Activated naive CD8-positive, alpha-beta T cell treated with anti-CD3 and anti-CD28 coated beads, Interleukin-2, amount 50 U/mL, for 16 hours (primary cell): ENCODE data around the gene ASB11.
"Not testable (repeated sequence)": the region's sequence is repeated elsewhere in the genome, so short reads cannot be mapped to it uniquely, and the experiment has no call there.

Experiments used
- DNase-seq: peaks from one replicate; pipeline ENCODE4 v3.0.0-alpha.2; 2020; ENCODE audit warnings: low read depth, low spot score

Gene ASB11

DNA sequence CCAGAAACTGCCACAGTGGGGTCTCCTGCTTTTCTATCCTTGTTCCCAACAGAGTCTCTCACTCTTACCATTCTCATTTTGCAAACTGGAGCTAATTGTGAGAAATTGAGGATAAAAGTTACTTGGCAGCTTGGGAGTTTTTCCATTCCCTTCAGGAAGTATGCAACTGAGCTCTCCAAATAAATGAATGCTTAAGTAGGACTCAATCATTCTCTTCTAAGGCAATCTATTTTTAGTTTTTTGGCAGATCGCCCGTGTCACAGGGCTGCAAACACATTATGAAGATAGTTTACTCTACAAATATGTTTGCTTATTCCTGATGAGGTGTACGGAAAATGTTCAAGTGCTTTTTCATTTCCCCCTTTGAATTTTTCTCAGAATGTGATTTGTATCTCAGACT is 5.3 kb downstream of the ASB11 start:
- no peak for DNase-seq

DNA sequence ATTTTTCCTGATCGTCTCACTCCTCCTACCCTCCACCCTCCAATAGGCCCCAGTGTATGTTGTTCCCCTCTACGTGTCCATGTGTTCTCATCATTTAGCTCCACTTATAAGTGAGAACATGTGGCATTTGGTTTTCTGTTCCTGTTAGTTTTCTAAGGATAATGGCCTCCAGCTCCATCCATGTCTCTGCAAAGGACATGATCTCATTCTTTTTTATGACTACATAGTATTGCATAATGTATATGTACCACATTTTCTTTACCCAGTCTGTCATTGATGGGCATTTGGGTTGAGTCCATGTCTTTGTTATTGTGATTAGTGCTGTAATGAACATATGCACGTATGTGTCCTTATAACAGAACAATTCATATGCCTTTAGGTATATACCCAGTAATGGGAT is 9.5 kb downstream of the ASB11 start:
- DNase-seq = not testable (repeated sequence)

DNA sequence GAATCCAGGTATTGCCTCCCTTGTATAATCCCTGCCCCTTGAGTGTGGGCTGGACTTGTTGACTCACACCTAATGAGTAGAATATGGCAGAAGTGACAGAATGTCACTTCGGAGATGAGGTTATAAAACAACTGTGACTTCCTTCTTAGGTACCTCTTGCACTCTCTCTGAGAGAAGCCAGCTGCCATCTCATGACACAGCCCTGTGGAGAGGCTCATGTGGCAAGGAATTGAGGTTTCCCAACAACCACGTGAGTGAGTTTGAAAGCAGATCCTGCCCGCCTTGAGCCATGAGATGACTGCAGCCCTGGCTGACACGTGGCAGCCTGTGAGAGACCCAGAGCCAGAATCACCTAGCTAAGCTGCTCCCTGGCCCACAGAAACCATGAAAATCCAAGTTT is 13.5 kb downstream of the ASB11 start:
- DNase-seq = no peak

DNA sequence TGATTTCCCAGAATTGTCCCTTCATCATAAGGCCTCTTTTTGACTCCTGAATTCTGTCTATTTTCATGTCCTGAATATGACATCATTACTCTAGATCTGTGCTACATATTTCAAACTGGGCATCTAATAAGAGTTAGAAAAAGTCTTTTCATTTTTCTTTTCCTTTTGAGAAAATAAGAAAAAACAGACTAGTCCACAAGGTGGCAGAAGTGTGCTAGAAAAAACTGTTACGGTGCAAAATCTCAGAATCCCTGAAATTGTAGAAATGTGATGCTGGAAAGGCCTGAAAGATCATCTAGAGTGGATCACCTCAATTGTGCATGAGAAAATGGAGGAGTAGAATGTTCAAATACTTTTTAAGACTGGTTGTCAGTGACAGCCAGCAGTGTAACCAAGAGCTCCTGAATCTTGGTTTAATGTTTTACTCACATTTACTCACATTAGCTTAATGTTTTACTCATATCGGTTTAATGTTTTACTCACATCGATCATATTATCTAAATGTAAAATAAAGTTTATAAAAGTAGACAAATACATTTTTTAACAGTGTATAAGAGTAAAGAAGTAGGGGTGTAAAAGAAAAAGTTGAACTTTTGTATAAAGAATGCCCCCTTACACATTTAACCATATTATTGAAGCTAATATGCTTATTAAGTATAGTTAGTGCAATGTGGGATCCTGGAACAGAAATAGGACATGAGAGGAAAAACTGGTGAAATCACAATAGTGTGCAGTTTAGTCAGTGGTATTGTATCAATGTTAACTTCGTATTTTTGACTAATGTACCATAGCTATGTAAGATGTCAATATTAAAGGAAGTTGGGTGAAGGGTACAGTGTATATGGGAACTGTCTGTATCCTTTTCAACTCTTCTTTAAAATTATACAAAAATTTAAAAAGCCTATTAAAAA is 15.2 kb downstream of the ASB11 start:
- DNase-seq = no peak

DNA sequence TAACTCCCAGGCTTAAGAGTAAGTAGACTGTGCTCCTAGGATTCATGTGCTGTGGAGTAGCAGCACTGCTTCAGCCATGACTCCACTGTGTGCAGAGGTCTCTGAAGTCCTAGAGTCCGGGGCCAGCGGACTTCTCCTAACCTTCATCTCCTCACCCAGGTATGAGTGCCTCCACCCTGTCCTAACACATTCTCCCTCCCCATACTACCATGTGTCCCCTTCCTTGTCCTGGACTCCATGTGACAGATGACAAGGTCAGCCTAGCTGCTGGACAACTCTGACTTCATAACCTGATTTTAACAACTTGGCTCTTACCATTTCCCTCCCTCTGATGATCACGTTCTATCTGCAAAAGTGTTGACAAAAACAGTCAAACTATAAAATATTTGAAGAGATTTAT is 16.7 kb downstream of the ASB11 start:
- DNase-seq = no peak

DNA sequence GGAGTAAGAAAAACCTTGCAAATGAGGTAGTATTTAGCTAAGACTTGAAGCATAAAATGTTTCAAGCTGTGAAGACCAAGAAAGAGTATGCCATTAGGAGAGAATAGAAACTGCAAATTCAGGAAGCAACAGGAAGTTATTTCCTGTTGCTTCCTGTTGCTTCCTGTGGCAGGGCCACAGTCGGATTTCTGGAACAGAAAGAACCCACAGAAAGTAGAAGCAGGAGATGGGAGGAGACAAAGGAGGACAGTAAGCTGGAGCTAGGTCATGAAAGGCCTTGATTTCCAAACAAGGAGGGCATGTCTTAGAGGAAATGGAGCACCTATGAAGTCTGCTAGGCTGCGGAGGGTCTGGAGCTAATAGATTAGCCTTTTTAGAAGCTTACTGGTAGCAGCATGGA is 17.2 kb downstream of the ASB11 start:
- no peak for DNase-seq

DNA sequence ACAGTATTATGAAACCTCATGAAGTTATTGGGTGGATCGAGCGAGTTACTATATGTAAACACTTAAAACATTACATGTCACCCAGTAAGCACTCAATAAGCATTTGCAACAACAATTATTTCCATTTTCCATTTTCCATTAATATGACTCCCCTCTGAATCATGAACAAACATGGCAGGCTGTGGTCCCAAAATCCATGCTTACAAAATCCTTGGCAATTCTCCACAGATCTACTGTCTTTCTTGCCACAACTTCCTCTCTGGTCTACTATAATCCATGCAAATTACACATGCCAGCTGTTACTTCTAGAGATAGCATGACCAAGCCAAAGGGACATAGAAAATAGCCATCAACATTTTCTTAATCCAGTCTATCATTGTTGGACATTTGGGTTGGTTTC is 22.0 kb downstream of the ASB11 start:
- no peak for DNase-seq

DNA sequence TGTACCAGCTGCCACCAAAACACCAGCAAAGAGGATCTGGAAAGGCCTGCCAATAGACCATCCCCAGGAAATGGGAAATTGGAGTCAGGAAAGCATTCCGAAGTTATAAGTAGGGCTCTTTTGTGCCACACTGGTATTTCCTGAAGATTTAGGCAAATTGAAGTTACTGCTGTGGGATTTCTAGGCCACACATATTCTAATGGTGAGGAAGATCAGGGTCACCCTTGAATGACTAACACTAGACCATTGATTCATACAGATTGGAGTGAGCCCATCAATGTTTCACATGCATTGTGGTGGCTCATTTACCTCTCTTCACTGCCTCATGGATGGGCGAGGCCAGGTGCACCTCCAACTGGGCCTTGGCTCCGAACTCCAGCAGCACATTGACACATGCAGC is 22.6 kb downstream of the ASB11 start:
- DNase-seq = no peak

DNA sequence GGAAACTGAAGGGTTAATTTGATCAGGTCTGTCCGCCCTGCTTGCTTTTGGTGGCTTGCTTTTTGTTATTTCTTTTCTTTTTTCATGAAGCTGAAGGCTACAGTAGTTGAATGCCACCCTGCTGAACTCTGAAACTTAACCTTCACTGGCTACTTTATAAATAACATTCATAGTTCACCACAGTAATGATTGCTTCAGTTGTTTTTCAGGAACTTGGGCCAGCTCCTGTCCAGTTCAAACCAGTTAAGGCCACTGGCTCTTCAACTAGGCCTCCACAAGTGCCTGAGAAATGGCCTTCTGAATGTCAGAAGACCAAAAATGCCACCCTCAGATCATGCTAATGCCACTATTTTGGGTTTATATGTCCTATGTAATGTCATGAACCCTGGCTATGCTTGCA is 37.8 kb downstream of the ASB11 start:
- DNase-seq = no peak

DNA sequence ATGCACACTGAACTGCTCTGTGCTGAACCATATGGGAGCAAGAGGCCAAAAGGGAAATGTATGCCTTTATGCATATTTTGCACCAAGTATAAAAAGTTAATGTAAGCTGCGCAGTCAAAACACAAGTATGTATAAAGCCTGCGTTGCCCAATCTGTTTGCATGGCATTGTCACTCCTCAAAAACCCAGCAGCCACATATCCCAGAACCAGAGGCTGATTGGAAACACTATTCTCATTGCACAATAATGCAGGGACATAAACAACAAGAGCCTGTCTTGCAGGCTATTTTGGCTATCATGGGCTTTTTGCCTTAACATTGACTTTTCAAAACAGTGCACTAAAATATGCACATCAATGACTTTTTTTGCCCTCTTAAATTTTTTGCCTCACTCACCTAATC is 40.5 kb downstream of the ASB11 start:
- DNase-seq = no peak

DNA sequence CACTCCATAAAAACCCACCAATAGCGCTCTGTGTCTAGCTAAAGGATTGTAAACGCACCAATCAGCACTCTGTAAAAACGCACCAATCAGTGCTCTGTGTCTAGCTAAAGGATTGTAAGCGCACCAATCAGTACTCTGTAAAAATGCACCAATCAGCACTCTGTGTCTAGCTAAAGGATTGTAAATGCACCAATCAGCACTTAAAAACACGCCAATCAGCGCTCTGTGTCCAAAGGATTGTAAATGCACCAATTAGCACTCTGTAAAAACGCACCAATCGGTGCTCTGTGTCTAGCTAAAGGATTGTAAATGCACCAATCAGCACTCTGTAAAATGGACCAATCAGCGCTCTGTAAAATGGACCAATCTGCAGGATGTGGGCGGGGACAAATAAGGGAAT is 42.2 kb downstream of the ASB11 start:
- not testable (repeated sequence) for DNase-seq

DNA sequence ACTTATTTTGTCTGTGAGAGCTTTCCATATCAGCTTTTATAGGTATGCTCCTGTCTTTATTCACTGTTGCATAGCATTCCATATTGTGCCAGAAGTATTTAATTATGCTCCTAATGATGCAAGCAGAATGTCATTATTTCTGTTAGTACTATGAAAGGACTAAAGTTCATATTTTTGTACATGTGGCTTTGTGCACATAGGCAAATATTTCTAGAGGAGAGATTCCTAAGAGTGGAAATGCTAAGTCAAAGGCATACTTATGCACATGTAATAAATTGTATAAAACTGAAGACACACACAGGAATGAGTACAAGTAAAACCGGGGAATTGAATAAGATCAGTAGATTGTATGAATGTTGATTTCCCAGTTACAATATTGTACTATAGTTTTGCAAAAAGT is 43.7 kb downstream of the ASB11 start:
- no peak for DNase-seq

DNA sequence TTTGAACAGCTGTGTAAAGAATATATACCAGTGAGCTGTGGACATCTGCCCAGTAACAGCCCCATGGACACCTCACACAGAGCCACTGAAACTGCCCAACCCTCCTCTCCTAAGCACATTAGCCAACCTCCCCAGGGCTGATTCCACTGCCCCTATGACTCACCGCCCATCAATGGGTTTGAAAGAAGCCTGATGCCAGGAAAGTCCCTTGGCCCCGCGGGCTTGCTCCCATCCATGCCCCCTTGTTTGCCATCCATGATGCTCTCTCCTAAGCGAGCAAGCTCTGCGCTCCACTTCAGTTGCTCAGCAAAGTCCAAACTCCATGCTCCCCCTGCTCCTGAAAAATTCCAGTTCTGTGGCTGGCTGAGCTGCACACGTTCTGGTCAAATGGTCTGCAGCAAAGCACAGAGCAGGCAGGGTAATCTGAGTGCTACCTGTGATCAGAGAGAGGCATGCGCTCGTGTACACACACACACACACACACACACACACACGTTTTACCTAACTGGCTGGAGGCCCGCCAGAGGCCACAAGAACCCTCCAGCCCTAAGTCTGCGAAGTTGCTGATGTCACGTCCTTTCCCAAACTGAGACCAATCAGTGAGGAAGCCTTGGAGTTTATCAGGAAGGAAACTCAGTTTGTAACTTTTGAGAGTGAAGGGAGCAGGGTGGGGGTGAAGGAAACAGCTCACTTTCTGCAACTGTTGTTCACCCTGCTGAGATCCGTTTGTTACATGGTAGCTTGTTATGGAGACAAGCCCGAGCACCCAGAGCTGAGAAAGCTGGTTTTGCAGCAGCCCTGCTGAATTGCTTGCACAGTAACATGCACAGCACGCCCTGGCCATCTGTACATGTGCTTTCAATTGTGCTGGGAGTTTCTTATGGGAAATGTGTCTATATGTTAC is 45.6 kb downstream of the ASB11 start, which contains the start of gene ASB9:
TSS of gene ASB9 (minus strand) at position 466 of the 904 bp plus-strand sequence. CDS start at position 257, 209 bp downstream.
- no peak for DNase-seq

DNA sequence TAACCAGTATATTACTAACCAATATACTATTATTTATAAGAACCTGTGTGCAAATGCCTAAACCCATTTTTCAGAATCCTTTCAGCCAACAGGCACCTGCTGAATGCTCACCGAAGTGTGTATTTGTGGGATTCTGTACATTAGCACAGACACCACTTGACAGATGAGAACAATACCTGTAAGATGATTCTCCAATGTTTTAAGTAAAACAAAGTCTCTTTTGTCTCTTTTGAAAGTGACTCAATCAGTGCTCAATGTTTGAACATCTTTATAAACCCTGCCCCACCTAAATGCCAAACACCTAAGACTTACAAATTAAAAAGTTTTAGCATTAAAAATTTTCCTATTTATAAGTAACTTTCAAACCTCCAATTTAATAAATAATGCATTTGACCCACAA is 46.3 kb downstream of the ASB11 start:
- no peak for DNase-seq

DNA sequence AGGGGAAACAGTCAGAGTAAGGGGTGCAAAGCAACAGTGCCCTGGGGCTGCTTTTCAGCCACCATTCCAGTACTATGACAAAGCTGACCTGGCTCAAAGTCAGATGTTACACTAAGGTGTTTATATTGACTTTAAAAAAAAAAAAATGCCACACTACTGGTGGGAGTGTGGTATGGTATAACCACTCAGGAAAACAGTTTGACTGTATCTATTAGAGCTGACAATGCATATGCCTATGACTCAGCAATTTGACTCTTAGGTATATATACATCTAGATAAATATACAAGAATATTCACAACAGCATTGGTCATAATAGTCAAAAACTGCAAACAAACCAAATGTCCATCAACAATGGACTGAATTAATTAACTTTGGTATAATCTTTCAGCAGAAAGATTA is 60.6 kb downstream of the ASB11 start:
- DNase-seq = no peak

DNA sequence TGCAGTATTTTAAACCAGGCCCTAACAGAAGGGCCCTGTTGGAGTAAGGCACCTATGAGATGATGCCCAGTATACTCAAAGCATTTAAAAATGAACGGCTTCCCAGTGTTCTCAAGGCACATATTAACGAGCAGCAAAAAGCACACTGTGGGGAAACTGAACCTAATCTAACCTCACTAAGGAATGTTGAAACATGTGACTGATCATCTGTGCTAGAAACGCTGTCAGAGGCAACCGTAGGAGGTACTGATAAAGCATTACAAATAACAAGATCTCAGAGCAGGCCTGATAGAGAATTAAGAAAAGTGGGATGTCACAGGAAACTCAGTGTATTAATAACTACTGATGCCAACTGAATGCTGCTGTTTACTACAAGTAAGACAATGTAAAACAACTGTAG is 69.5 kb downstream of the ASB11 start:
- no peak for DNase-seq

DNA sequence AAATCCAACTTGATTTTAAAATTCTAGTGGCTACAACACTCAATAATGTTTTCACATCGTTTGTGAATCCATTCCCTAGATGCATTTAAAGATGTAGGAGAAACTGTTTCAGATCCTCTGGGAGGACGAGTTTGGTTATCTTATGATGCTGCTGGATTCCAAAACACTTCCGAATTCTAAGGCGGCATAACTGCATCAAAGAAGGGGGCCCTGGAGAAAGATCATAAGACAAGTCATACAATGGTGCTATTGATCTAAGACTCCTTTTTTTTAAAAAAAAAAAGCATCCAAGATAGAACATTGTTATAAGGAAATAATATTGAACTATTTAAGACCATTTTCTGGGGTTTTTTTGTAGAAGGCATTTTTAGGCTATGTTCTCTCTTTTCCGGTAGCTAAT is 71.0 kb downstream of the ASB11 start:
- DNase-seq = no peak

DNA sequence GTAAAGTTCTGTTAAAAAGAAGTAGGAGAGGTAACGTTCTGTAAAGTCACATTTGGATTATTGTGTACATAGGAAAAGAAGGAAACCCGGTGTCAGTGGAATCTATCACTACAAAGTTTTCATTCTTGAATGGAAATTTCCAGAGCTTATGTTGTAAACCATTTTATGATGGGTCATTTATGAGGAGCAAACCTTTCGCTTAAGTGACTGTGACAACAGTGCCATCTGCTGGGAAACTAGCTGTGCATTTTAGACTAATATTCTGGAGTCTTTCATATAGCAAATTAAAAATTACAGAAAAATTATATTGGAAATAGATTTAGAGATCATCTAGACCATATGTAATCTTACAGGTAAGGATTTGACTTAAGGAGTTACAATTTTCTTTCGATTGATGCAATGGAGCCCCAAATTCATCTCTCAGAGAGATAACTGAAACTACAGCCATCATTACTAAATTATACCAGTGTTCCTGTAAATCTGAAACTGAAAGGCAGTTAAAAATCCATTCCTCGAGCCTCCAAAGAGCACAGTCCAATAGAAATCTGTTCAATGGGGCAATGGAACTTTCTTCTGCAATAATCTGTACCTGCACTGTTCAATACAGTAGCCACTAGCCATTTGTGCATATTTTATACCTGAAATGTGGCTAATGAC is 72.4 kb downstream of the ASB11 start:
- no peak for DNase-seq

DNA sequence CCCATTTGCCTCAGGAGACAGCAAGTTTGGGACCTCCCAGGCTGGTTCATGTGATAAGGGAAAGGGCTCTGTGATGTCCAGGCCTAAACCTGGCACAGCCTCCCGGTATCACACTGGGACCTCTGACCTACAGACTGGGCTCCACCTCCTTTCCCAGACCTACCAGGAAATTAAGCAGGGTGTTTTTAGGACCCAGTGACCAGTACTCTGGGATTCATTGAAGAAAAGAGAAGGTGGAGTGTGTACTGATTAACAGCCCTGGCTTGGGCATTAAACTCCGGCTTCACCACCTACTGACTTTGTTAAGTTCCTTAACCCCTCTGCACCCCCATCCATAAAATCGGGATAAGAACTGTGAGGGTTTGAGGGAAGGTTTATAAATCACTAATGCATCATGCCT is 74.1 kb downstream of the ASB11 start:
- no peak for DNase-seq

DNA sequence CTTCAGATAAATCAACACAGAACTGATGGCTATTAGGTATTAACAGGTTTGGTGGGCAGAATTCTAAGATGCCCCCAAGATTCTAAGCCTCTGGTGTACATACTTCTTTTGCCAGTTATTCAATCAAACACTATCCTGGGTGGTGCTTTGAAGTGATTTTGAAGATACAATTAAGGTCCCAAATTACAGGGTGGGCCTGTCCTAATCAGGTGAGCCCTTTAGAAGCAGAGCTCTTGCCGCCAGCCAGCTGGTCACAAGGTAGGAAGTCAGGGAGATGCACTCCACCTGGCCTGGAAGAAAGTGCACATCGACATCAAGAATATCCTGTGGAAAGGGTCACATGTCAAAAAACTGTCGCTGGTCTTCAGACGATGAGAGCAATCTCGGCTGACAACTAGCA is 75.0 kb downstream of the ASB11 start:
- DNase-seq = no peak

DNA sequence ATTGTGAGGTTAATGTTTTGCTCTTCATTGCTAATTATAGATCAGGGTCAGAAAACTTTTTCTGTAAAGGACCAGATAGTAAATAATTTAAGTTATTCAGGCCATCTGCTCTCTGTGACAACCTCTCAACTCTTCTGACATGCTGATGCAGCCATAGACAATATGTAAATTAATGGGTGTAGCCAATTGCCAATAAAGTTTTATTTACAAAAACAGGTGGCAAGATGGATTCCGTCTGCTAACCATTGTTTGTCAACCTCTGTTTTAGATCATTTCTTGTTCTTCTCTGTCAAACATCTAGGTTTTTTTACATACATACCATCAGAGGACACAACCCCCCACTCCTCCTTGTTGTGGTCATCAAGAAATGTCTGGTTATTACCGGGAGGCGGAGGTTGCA is 79.3 kb downstream of the ASB11 start:
- DNase-seq = no peak

DNA sequence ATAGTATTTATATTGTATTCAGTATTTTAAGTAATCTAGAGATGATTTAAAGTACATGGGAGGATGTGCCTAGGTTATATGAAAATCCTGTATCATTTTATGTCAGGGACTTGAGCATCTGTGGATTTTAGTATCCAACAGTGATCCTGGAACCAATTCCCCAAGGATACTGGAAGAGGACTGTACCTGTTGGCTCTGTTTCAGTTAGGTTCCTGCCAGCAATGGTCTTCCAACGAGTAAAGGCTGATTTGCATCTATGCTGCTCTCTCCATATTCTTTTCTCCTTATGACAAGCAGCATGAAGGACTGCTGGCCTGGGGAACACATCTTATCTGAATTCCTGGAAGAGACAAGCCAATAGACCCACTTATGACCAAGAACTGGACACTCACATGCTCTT is 80.4 kb downstream of the ASB11 start:
- DNase-seq = no peak
